ENCODE data around the gene NKAPL. TPM values are rescaled to one million over a fixed set of nuclear protein-coding genes. Genes with fewer than 3 reads are reported as not detected.

NKAPL gene
- total and polyA plus RNA-seq, 2 of the 8 experiments (the other 6 are each of a cell fraction or from before 2014, with no cell fraction given): 0.08 TPM; not detected in 1

DNA sequence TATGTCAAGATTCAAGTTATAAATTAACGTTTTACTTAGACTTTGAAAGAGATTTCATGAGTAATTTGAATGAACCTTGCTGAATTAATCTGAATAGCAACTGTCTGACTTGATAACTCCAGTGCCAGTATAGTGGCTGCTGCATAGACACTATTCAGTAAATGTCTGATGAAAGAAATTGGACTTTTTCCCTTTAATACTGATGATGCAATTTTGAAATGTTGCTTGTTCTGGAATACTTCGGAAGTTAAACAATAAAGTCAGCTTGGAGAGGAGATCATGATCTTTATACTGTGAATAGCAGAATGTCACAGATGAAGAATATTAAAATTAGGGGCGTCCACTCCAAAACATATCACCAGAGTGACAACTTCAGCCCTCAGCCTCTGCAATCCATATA, 18.6 kb downstream of the NKAPL start (continued):
- TF ChIP-seq CTBP2 (IDR thresholded peaks at IDR 0.05; ENCODE audit: borderline replicate concordance, insufficient read depth, insufficient read length, low read length): no peak
- TF ChIP-seq SUZ12 (IDR thresholded peaks at IDR 0.05; ENCODE audit: low read length): no peak
- TF ChIP-seq CHD1 (IDR thresholded peaks at IDR 0.05; ENCODE audit: low read depth, low read length): no peak

All from H1 (cell line).